B cell (primary cell): ENCODE data around the gene GAREM1.

Experiments
- EZH2 ChIP-seq: IDR thresholded peaks from 2 replicates; pipeline ENCODE4 v1.6.1; 2012; ENCODE audit warnings: borderline replicate concordance, low read depth, mild to moderate bottlenecking, moderate library complexity, low read length; ENCODE audit not compliant: insufficient read depth, poor library complexity, severe bottlenecking
- TF ChIP-seq, protein P1 (sequence below): fragments of 200-600 bp; IDR thresholded peaks from one replicate; pipeline ENCODE4 v1.8.0; 2022; ENCODE audit warnings: antibody characterized with exemption, mild to moderate bottlenecking

DNA sequence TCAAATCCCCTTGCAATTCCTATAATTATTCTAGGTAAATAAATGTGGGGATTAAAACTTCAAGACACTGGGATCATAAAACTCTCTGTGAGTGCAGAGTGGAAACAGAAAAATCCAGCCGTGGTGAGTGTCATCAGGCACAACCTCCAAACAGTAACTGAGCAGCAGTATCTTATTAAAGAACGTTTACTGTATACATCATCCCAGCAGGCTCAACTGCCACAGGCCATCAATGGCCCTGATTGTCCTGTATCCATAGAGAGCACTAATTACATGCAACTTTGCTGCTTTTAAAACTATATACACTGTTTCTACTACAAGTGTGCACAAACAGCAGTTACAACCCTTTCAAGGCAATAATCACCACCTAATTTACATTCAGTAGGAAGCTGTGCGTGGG is 23.9 kb downstream of the GAREM1 start:
- TF ChIP-seq, protein P1, sequence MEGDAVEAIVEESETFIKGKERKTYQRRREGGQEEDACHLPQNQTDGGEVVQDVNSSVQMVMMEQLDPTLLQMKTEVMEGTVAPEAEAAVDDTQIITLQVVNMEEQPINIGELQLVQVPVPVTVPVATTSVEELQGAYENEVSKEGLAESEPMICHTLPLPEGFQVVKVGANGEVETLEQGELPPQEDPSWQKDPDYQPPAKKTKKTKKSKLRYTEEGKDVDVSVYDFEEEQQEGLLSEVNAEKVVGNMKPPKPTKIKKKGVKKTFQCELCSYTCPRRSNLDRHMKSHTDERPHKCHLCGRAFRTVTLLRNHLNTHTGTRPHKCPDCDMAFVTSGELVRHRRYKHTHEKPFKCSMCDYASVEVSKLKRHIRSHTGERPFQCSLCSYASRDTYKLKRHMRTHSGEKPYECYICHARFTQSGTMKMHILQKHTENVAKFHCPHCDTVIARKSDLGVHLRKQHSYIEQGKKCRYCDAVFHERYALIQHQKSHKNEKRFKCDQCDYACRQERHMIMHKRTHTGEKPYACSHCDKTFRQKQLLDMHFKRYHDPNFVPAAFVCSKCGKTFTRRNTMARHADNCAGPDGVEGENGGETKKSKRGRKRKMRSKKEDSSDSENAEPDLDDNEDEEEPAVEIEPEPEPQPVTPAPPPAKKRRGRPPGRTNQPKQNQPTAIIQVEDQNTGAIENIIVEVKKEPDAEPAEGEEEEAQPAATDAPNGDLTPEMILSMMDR: no peak
- TF ChIP-seq EZH2: no peak
